Panc1 (cell line): ENCODE measurements around the gene SPATA13. TPM values are rescaled to one million over a fixed set of nuclear protein-coding genes. Genes with fewer than 3 reads are reported as not detected.

Experiments used
- ATAC-seq: fragments of 200-7000 bp; cut with Tn5 transposase; 2 replicates; pipeline ENCODE4 v1.9.1; 2020; ENCODE audit warnings: mild to moderate bottlenecking, moderate library complexity
- BruUV-seq: library from RNA; stranded (reverse); fragments of 400-500 nt; replicated peaks from 2 replicates; lab custom pipeline; 2021; lab: Mats Ljungman, UMichigan
- CTCF ChIA-PET: fragments of 300-600 bp; sonication (Branson Sonifier 250); formaldehyde crosslinking; loops from one replicate; lab custom pipeline; 2022; ENCODE audit warnings: antibody characterized with exemption; lab: Charles Lee
- POLR2A ChIA-PET: fragments of 300-600 bp; sonication (Branson Sonifier 250); formaldehyde crosslinking; loops from one replicate; lab custom pipeline; 2022; ENCODE audit warnings: antibody characterized with exemption; lab: Charles Lee
- DNase-seq: peaks from one replicate; pipeline ENCODE4 v3.0.0-alpha.2; 2010; ENCODE audit warnings: low read depth, low spot score
- H3K27ac ChIP-seq: 2 replicates; pipeline ENCODE4 v1.5.1; 2011; ENCODE audit warnings: mild to moderate bottlenecking, low read length, inconsistent platforms
- H3K27me3 ChIP-seq: fragments of 200-500 bp; sonication (Bioruptor generic); 2 replicates; pipeline ENCODE4 v1.6.0; 2014; ENCODE audit warnings: low read length, inconsistent platforms; ENCODE audit not compliant: control insufficient read depth, insufficient read depth
- H3K36me3 ChIP-seq: fragments of 200-500 bp; sonication (Bioruptor generic); 2 replicates; pipeline ENCODE4 v1.5.1; 2014; ENCODE audit warnings: inconsistent platforms, mild to moderate bottlenecking, low read length, moderate library complexity; ENCODE audit not compliant: control insufficient read depth, insufficient read depth
- H3K4me1 ChIP-seq: 2 replicates; pipeline ENCODE4 v1.5.1; 2011; ENCODE audit warnings: inconsistent platforms, mild to moderate bottlenecking, low read length, moderate library complexity; ENCODE audit not compliant: control insufficient read depth, insufficient read depth
- H3K4me3 ChIP-seq, 2 experiments: 2 replicates each; pipeline ENCODE4 v1.5.1; 2011 to 2012; ENCODE audit warnings: low read depth in 2 of 2, low read length in 2 of 2, mild to moderate bottlenecking in 2 of 2, inconsistent platforms in 1 of 2, moderate library complexity in 1 of 2
- H3K9me3 ChIP-seq: fragments of 200-500 bp; sonication (Bioruptor generic); 2 replicates; pipeline ENCODE4 v1.5.1; 2014; ENCODE audit warnings: low read depth, mild to moderate bottlenecking, inconsistent platforms, low read length, moderate library complexity; ENCODE audit not compliant: control insufficient read depth, insufficient read depth
- CTCF ChIP-seq: fragments of 450-650 bp; IDR thresholded peaks from 2 replicates; pipeline ENCODE4 v1.5.1; 2017; ENCODE audit warnings: mild to moderate bottlenecking
- POLR2AphosphoS5 ChIP-seq: IDR thresholded peaks from 2 replicates; pipeline ENCODE4 v1.6.1; 2012; ENCODE audit warnings: mild to moderate bottlenecking, low read depth, low read length, moderate library complexity
- REST ChIP-seq, 2 experiments: IDR thresholded peaks; 2 replicates each; pipeline ENCODE4 v1.6.1; 2011 to 2012; ENCODE audit warnings: low read depth in 2 of 2, control low read depth in 1 of 2, low read length in 1 of 2, mild to moderate bottlenecking in 1 of 2, moderate library complexity in 1 of 2; ENCODE audit not compliant: insufficient read depth in 1 of 2
- SIN3A ChIP-seq: IDR thresholded peaks from 2 replicates; pipeline ENCODE4 v1.6.1; 2012; ENCODE audit warnings: low read depth, mild to moderate bottlenecking, low read length, moderate library complexity, borderline replicate concordance; ENCODE audit not compliant: insufficient read depth
- TCF7L2 ChIP-seq: IDR thresholded peaks from 2 replicates; pipeline ENCODE4 v1.6.1; 2011; ENCODE audit warnings: mild to moderate bottlenecking, low read depth, low read length, inconsistent platforms
- in situ Hi-C: cut with HindIII; loops from 2 replicates; pipeline ENCODE4 v1.10.0; 2016; ENCODE audit warnings: low sequenced_read_pairs, low pct_unique_long_range_greater_than_20kb
- intact Hi-C: fragments of 100-400 bp; cut with micrococcal nuclease; formaldehyde crosslinking; loops from one replicate; pipeline ENCODE4 v1.10.0; 2022; ENCODE audit not compliant: unreplicated experiment
- total RNA-seq: library from RNA; stranded (reverse); gene quantifications from one replicate; pipeline ENCODE4 v1.2.1, GENCODE V29; 2021; ENCODE audit not compliant: unreplicated experiment

SPATA13 gene
- total RNA-seq, 1 experiment from 2014 or later: 7.9 TPM

- no peaks in the 10 kb centered on the region for H3K27me3 ChIP-seq
- ChIA-PET CTCF (no interaction called here), POLR2A (no interaction called here)
- no peak for DNase-seq
- in situ Hi-C loops: no loop called here
- no peaks in the 10 kb centered on the region for H3K9me3 ChIP-seq
- H3K27ac ChIP-seq: no peak overlapping the region
- ATAC-seq: no peak
- no peak overlapping the region for H3K4me3 ChIP-seq
- H3K36me3 ChIP-seq: no peaks in the 10 kb centered on the region
- intact Hi-C loops: no loop called here
- H3K4me1 ChIP-seq: no peaks in the 10 kb centered on the region
- BruUV-seq: no TSS peak
- TF ChIP-seq REST (IDR thresholded peaks at IDR 0.05; ENCODE audit: insufficient read depth in 1 of 2, low read depth in 2 of 2, low read length in 1 of 2) (no peak), CTCF (no peak), SIN3A (no peak), TCF7L2 (no peak), POLR2AphosphoS5 (no peak)
Observed at GRCh38 chr13:24173795-24174194, 13.3 kb downstream of the SPATA13 start.

- intact Hi-C loops (no loop called here), in situ Hi-C loops (no loop called here)
- Histone ChIP-seq H3K27ac (no peak overlapping the region), H3K27me3 (no peaks in the 10 kb centered on the region), H3K4me1 (no peaks in the 10 kb centered on the region), H3K36me3 (no peaks in the 10 kb centered on the region), H3K4me3 (no peak overlapping the region), H3K9me3 (no peaks in the 10 kb centered on the region)
- CTCF ChIA-PET: no interaction called here
- ATAC-seq (no peak), DNase-seq (no peak)
- BruUV-seq: no TSS peak
- POLR2A ChIA-PET: no interaction called here
- no peak for TF ChIP-seq TCF7L2
- no peak for TF ChIP-seq SIN3A
- TF ChIP-seq POLR2AphosphoS5: no peak
- no peak for TF ChIP-seq REST (IDR thresholded peaks at IDR 0.05; ENCODE audit: insufficient read depth in 1 of 2, low read depth in 2 of 2, low read length in 1 of 2)
- TF ChIP-seq CTCF: no peak
Observed at GRCh38 chr13:24175847-24176246, 15.3 kb downstream of the SPATA13 start.
